Gastroesophageal sphincter (tissue), 3 donors: ENCODE data around the gene PPM1B.

Source experiments
- CTCF ChIP-seq, 4 experiments: fragments of 200-600 bp in 2 of 4; fragments of 450-650 bp in 2 of 4; sonication (generic) in 1 of 4; IDR thresholded peaks; one replicate each; pipeline ENCODE4 v1.5.1; 2017 to 2019; ENCODE audit warnings: antibody characterized with exemption in 4 of 4, mild to moderate bottlenecking in 2 of 4, moderate library complexity in 2 of 4
- POLR2AphosphoS5 ChIP-seq: sonication (generic); formaldehyde crosslinking; IDR thresholded peaks from one replicate; pipeline ENCODE4 v1.6.1; 2017; ENCODE audit warnings: antibody characterized with exemption

GRCh38 chr2:44150473-44150872 lies 18.2 kb upstream of the PPM1B start:
- TF ChIP-seq CTCF (IDR thresholded peaks at IDR 0.05) (no peak), POLR2AphosphoS5 (no peak)
